C4-2B (cell line): Measurements from ENCODE around the gene MC4R.
"Not testable (repeated sequence)": the region's sequence is repeated elsewhere in the genome, so short reads cannot be mapped to it uniquely, and the experiment has no call there.

Experiments used
- H3K27ac ChIP-seq: fragments of 450-650 bp; 2 replicates; pipeline ENCODE4 v1.5.1; 2017
- ZFX ChIP-seq: fragments of 450-650 bp; IDR thresholded peaks from 2 replicates; pipeline ENCODE4 v1.6.1; 2017
- TF ChIP-seq, protein P1 (sequence below): fragments of 450-650 bp; conservative IDR thresholded peaks from 2 replicates; pipeline ENCODE4 v1.5.1; 2017; ENCODE audit warnings: mild to moderate bottlenecking

The MC4R gene

DNA sequence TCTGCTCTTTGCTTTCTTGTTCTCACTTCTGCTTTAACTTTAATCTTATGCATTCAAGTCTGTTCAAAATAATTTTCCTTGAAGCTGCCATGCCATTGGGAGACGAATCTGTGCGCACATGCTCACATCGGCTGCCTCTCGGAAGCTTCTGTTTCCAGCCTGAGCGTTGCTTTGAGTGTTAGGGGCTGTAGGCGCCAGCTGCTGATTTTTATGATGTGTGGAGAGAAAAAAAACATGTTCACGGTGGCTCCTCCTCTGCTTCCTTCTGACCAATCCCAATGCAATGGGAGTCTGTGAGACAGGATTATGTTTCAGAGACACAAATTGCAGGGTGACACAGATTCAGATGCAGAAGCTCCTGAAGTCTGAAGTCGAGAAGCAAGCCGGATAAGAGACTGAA, at the start of gene MC4R:
TSS of gene MC4R (minus strand) at position 180 of the 400 bp plus-strand sequence. CDS start 426 bp downstream, outside the sequence.
- TF ChIP-seq ZFX = no peak
- TF ChIP-seq, protein P1, sequence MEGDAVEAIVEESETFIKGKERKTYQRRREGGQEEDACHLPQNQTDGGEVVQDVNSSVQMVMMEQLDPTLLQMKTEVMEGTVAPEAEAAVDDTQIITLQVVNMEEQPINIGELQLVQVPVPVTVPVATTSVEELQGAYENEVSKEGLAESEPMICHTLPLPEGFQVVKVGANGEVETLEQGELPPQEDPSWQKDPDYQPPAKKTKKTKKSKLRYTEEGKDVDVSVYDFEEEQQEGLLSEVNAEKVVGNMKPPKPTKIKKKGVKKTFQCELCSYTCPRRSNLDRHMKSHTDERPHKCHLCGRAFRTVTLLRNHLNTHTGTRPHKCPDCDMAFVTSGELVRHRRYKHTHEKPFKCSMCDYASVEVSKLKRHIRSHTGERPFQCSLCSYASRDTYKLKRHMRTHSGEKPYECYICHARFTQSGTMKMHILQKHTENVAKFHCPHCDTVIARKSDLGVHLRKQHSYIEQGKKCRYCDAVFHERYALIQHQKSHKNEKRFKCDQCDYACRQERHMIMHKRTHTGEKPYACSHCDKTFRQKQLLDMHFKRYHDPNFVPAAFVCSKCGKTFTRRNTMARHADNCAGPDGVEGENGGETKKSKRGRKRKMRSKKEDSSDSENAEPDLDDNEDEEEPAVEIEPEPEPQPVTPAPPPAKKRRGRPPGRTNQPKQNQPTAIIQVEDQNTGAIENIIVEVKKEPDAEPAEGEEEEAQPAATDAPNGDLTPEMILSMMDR = no peak

DNA sequence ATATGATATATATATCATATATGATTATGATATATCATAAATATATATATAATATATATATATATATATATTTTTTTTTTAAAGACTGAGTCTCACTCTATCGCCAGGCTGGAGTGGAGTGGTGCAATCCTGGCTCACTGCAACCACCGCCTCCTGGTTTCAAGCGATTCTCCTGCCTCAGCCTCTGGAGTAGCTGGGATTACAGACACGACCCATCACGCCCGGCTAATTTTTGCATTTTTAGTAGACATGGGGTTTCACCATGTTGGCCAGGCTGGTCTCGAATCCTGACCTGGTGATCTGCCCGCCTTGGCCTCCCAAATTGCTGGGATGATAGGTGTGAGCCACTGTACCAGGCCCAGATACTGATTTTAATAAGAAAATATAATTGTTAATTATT, 49.7 kb upstream of the MC4R start:
- H3K27ac ChIP-seq = not testable (repeated sequence)

More for the DNA sequence above, at the start of gene MC4R:
- no peak within 1 kb of the TSS for H3K27ac ChIP-seq

DNA sequence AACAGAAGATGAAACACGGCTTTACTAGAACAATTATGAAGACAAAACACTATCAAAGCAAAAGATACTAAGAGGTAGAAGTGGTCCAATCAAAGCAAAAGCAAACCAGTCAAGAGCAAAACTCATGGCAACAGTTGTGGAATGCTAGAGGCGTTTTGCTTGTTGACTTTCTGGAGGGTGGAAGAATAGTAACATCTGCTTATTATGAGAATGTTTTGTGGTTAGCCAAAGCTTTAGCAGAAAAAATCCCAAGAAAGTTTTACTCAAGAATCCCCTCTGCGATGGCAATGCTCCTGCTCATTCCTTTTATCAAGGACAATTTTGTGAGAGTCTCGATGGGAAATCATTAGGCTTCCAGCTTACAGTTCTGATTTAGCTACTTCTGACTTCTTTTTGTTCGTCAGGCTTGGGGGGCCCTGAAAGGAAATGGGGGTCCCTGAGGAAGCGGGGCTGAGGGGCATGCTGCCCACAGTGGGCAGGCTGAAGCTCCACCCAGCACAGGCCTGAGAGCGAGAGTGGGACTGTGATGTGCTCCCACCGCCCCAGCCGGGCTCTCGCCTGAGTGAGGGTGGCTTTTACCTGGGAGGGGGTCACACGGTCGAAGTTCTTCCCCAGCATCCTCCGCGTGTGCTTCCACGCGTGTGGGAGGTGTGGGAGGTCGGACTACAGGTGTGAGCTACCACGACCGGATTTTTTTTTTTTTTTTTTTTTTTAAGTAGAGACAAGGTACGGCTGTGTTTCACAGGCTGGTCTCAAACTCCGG, 49.0 kb upstream of the MC4R start:
- TF ChIP-seq, protein P1 = no peak
- TF ChIP-seq ZFX = no peak

DNA sequence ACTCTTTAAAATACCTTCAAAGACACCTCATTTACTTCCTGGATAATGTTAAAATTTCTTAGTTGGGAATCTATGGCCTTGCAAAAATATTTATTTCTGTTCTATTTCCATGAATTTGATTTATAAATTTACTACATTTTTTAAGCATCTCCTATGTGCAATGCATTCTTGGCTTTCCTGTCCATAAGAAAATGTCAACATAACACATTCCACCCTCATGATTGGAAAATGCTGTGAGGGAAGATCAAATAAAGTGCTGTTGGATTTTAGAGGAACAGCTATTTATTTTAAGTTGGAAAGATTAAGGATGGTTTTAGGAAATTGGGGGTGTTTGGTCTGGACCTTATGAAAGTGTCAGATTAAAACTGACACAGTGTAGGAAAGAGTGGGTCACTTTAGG, 45.4 kb upstream of the MC4R start:
- TF ChIP-seq ZFX = no peak
- TF ChIP-seq, protein P1 = no peak
- no peak overlapping the region for H3K27ac ChIP-seq

More for the DNA sequence above, 49.0 kb upstream of the MC4R start:
- no peak overlapping the region for H3K27ac ChIP-seq

DNA sequence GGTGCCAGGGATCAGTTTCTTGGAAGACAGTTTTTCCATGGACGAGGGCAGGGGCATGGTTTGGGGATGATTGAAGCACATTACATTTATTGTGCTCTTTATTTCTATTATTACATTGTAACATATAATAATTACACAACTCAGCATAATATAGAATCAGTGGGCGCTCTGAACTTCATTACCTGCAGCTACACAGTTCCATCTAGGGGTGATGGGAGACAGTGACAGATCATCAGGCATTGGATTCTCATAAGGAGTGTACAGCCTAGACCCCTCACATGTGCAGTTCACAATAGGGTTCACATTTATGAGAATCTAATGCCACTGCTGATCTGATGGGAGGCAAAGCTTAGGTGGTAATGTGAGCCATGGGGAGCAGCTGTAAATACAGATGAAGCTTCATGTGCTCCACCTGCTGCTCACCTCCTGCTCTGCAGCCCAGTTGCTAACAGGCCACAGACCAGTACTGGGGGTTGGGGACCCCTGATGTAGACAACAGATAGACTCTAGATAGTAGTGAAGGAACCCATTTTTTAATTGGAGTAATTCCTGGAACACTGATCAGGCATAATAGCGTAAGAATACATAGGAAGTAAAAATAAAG, 41.5 kb upstream of the MC4R start:
- TF ChIP-seq ZFX = no peak
- TF ChIP-seq, protein P1 = peak; percentile 47
- H3K27ac ChIP-seq = no peak overlapping the region

DNA sequence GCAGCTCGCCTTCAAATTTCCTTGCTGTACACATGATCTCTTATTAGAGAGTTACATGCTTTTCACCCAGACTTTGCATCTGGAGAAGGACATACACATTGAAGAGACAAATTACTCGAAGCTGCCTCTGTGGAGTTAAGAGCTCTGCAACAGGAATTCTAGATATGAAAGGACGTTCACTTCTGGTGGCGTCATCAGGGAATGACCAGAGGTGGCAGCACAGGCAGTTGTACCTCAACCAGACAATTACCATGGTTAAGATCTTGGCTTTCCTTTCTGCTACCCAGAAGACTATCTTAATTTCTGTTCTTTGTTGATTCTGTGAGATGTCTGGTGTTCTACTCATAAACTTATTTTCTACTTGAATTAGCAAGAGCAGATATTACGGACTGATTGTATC, 39.1 kb upstream of the MC4R start:
- TF ChIP-seq, protein P1 = peak; percentile 49
- no peak for TF ChIP-seq ZFX
- H3K27ac ChIP-seq = no peak overlapping the region

DNA sequence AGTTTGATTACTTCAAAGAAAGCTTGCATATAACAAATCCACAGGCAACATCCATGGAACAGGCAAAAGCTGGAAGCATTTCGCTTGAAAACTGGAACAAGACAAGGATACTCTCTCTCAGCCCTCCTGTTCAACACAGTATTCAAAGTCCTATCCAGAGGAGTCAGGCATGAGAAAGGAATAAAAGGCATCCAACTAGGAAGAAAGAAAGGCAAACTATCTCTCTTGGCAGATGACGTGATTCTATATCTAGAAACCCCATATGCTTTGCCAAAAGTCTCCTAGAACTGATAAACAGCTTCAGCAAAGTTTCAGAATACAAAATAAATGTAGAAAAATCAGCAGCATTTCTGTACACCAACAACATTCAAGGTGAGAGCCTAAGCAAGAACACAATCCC, 34.1 kb upstream of the MC4R start:
- TF ChIP-seq ZFX = no peak
- TF ChIP-seq, protein P1 = no peak
- no peak overlapping the region for H3K27ac ChIP-seq
